IMR-90 (cell line): ENCODE data around the gene EMP1. TPM values are rescaled to one million over a fixed set of nuclear protein-coding genes. Genes with fewer than 3 reads are reported as not detected.

Experiments used
- ATAC-seq: fragments of 200-7000 bp; cut with Tn5 transposase; 2 replicates; pipeline ENCODE4 v1.9.1; 2020; ENCODE audit warnings: low read depth, mild to moderate bottlenecking, moderate library complexity
- BruUV-seq: library from RNA; stranded (reverse); fragments of 400-500 nt; replicated peaks from 2 replicates; lab custom pipeline; 2021; lab: Mats Ljungman, UMichigan
- CTCF ChIA-PET: fragments of 300-600 bp; formaldehyde crosslinking; extraction: SDS; loops from one replicate; lab custom pipeline; 2021; ENCODE audit warnings: antibody characterized with exemption; lab: Yijun Ruan, JAX
- POLR2A ChIA-PET: fragments of 300-600 bp; sonication (Branson Sonifier 250); formaldehyde crosslinking; loops from one replicate; lab custom pipeline; 2022; ENCODE audit warnings: antibody characterized with exemption; ENCODE audit not compliant: unreplicated experiment; lab: Charles Lee
- DNase-seq: peaks from one replicate; pipeline ENCODE4 v3.0.0; 2013
- H2AFZ ChIP-seq: replicated peaks from 2 replicates; pipeline ENCODE3; 2013; ENCODE audit warnings: low read length, mild to moderate bottlenecking; ENCODE audit not compliant: poor library complexity
- H2AK5ac ChIP-seq: 2 replicates; pipeline ENCODE4 v1.6.1; 2013; ENCODE audit warnings: low read depth, low read length, inconsistent platforms
- H2AK9ac ChIP-seq: replicated peaks from 2 replicates; pipeline ENCODE3; 2013; ENCODE audit warnings: mild to moderate bottlenecking, low read depth, low read length, moderate library complexity; ENCODE audit not compliant: poor library complexity
- H2BK120ac ChIP-seq: 2 replicates; pipeline ENCODE4 v1.6.1; 2013; ENCODE audit warnings: low read depth, low read length, inconsistent platforms
- H2BK15ac ChIP-seq: 3 replicates; pipeline ENCODE4 v1.6.1; 2013; ENCODE audit warnings: low read depth, low read length, inconsistent platforms
- H2BK20ac ChIP-seq: 2 replicates; pipeline ENCODE4 v1.6.1; 2013; ENCODE audit warnings: low read depth, mild to moderate bottlenecking, inconsistent platforms, low read length, moderate library complexity
- H2BK5ac ChIP-seq: 2 replicates; pipeline ENCODE4 v1.6.1; 2013; ENCODE audit warnings: mild to moderate bottlenecking, low read depth, low read length, inconsistent platforms; ENCODE audit not compliant: poor library complexity, severe bottlenecking
- H3K14ac ChIP-seq: replicated peaks from 2 replicates; pipeline ENCODE4 v1.6.1; 2013; ENCODE audit warnings: low read depth, low read length, inconsistent platforms
- H3K18ac ChIP-seq: 2 replicates; pipeline ENCODE4 v1.6.1; 2013; ENCODE audit warnings: low read depth, low read length, control low read depth
- H3K23ac ChIP-seq: 2 replicates; pipeline ENCODE4 v1.6.1; 2013; ENCODE audit warnings: low read depth, low read length, inconsistent platforms
- H3K27ac ChIP-seq: 2 replicates; pipeline ENCODE4 v1.5.1; 2013; ENCODE audit warnings: mild to moderate bottlenecking, control low read depth, low read length; ENCODE audit not compliant: insufficient read depth
- H3K27me3 ChIP-seq: 2 replicates; pipeline ENCODE4 v1.6.1; 2013; ENCODE audit warnings: low read length; ENCODE audit not compliant: control insufficient read depth, insufficient read depth
- H3K36me3 ChIP-seq: 2 replicates; pipeline ENCODE4 v1.6.1; 2013; ENCODE audit warnings: low read length, mixed read lengths; ENCODE audit not compliant: control insufficient read depth, insufficient read depth
- H3K4ac ChIP-seq: 2 replicates; pipeline ENCODE4 v1.6.1; 2013; ENCODE audit warnings: low read depth, low read length, inconsistent platforms
- H3K4me1 ChIP-seq: 2 replicates; pipeline ENCODE4 v1.6.1; 2013; ENCODE audit warnings: low read length, mixed read lengths; ENCODE audit not compliant: control insufficient read depth, insufficient read depth
- H3K4me2 ChIP-seq: 2 replicates; pipeline ENCODE4 v1.6.1; 2013; ENCODE audit warnings: low read depth, mild to moderate bottlenecking, control low read depth, low read length, moderate library complexity
- H3K4me3 ChIP-seq: 2 replicates; pipeline ENCODE4 v1.5.1; 2013; ENCODE audit warnings: low read depth, mild to moderate bottlenecking, control low read depth, low read length, moderate library complexity; ENCODE audit not compliant: insufficient read depth
- H3K56ac ChIP-seq: 2 replicates; pipeline ENCODE4 v1.6.1; 2013; ENCODE audit warnings: low read length, inconsistent platforms; ENCODE audit not compliant: insufficient read depth; ENCODE audit errors: extremely low read depth
- H3K79me1 ChIP-seq, 2 experiments: 2 replicates each; pipeline ENCODE4 v1.6.1; 2013; ENCODE audit warnings: low read length in 2 of 2, inconsistent platforms in 1 of 2, low read depth in 1 of 2
- H3K9ac ChIP-seq: 2 replicates; pipeline ENCODE4 v1.6.1; 2013; ENCODE audit warnings: low read depth, low read length, control low read depth
- H3K9me1 ChIP-seq: 2 replicates; pipeline ENCODE4 v1.6.1; 2013; ENCODE audit warnings: low read length, inconsistent platforms; ENCODE audit not compliant: insufficient read depth
- H3K9me3 ChIP-seq: 2 replicates; pipeline ENCODE4 v1.6.1; 2013; ENCODE audit warnings: low read length; ENCODE audit not compliant: control insufficient read depth, insufficient read depth
- H4K20me1 ChIP-seq: 2 replicates; pipeline ENCODE4 v1.6.1; 2013; ENCODE audit warnings: low read length, inconsistent platforms; ENCODE audit not compliant: insufficient read depth
- H4K5ac ChIP-seq: 2 replicates; pipeline ENCODE4 v1.6.1; 2013; ENCODE audit warnings: mild to moderate bottlenecking, low read depth, low read length, control low read depth
- H4K8ac ChIP-seq, 2 experiments: 2 replicates each; pipeline ENCODE4 v1.6.1; 2013; ENCODE audit warnings: low read depth in 2 of 2, low read length in 2 of 2, control low read depth in 1 of 2, inconsistent platforms in 1 of 2
- H4K91ac ChIP-seq: 2 replicates; pipeline ENCODE4 v1.6.1; 2013; ENCODE audit warnings: low read depth, low read length, inconsistent platforms; ENCODE audit not compliant: insufficient read depth
- RCOR1 ChIP-seq: IDR thresholded peaks from 2 replicates; pipeline ENCODE4 v1.6.1; 2012; ENCODE audit warnings: mild to moderate bottlenecking, low read length, improper control_type of control experiment; ENCODE audit not compliant: insufficient replicate concordance
- WGBS, 2 experiments: methylation state at CpG; one replicate each; pipeline versions ENCODE4 v1.1.5 to v1.1.7; 2013; ENCODE audit warnings: missing lambda C conversion rate in 2 of 2; ENCODE audit not compliant: insufficient read length in 1 of 2; ENCODE audit errors: extremely low coverage in 2 of 2; 5-methylcytosine and 5-hydroxymethylcytosine counted together
- dilution Hi-C: fragments of 300-500 bp; cut with HindIII; formaldehyde crosslinking; loops from one replicate; pipeline ENCODE4 v1.14.3; 2018; ENCODE audit warnings: low sequenced_read_pairs; ENCODE audit not compliant: unreplicated experiment
- in situ Hi-C: fragments of 300-500 bp; cut with MboI; formaldehyde crosslinking; loops from 3 replicates; pipeline ENCODE4 v1.14.3; 2019; ENCODE audit warnings: low sequenced_read_pairs, inconsistent platforms, mixed read lengths
- intact Hi-C: fragments of 100-400 bp; cut with micrococcal nuclease; formaldehyde crosslinking; loops from 2 replicates; pipeline ENCODE4 v1.10.0; 2022
- polyA plus RNA-seq, 3 experiments: library from polyadenylated mRNA; depleted of rRNA; stranded (reverse); fragments of >200 nt; gene quantifications; 2 replicates each; pipeline ENCODE4 v1.2.3, GENCODE V29; 2012; ENCODE audit warnings: low replicate concordance in 1 of 3
- total RNA-seq: library from RNA; depleted of rRNA; stranded (reverse); fragments of >200 nt; gene quantifications from 2 replicates; pipeline ENCODE4 v1.2.3, GENCODE V29; 2012

EMP1 gene
- total and polyA plus RNA-seq, 2 of the 4 experiments (the other 2 are of a cell fraction), result 137 to 201 TPM

GRCh38 chr12:13190275-13190674 lies 6.3 kb upstream of the EMP1 start:
- no peak overlapping the region for H2BK120ac ChIP-seq
- H2BK20ac ChIP-seq, result no peak overlapping the region
- H3K27me3 ChIP-seq, result no peaks in the 10 kb centered on the region
- H3K9me1 ChIP-seq, result peaks cover 22% of the 10 kb centered on the region
- no peak overlapping the region for H2AFZ ChIP-seq
- H2AK5ac ChIP-seq, result peak overlapping the region; percentile 33; the same call in 1 of the 2 replicates
- no peak for TF ChIP-seq RCOR1
- H4K8ac ChIP-seq, result no peak overlapping the region
- H3K27ac ChIP-seq, result no peak overlapping the region
- WGBS, 2 experiments, result no CpG with 5 or more reads among the region's 3 CpGs
- H4K20me1 ChIP-seq, result no peaks in the 10 kb centered on the region
- H3K18ac ChIP-seq, result no peak overlapping the region
- in situ Hi-C loops (no loop called here), dilution Hi-C loops (no loop called here), intact Hi-C loops (loop anchor here (10.0 kb wide), 1 partner anchor 465 kb away; no protein-coding TSS in a partner anchor)
- no TSS peak for BruUV-seq
- H3K9ac ChIP-seq, result no peak overlapping the region
- H3K4ac ChIP-seq, result no peak overlapping the region
- peaks cover 0 to 12% of the 10 kb centered on the region in 2 experiments; a peak in 1 of 4 replicates for H3K79me1 ChIP-seq
- POLR2A ChIA-PET, result no interaction called here
- no peaks in the 10 kb centered on the region for H3K36me3 ChIP-seq
- no peak overlapping the region for H2BK5ac ChIP-seq
- no peak for DNase-seq
- H3K4me2 ChIP-seq, result no peak overlapping the region
- H3K56ac ChIP-seq, result no peak overlapping the region
- no peak overlapping the region for H2BK15ac ChIP-seq
- H3K23ac ChIP-seq, result no peak overlapping the region
- no peak overlapping the region for H3K14ac ChIP-seq
- peaks cover 17% of the 10 kb centered on the region for H3K4me1 ChIP-seq
- H4K5ac ChIP-seq, result no peak overlapping the region
- no peak overlapping the region for H3K4me3 ChIP-seq
- no peak for ATAC-seq
- CTCF ChIA-PET, result no interaction called here
- no peak overlapping the region for H2AK9ac ChIP-seq
- no peak overlapping the region for H4K91ac ChIP-seq
- no peaks in the 10 kb centered on the region for H3K9me3 ChIP-seq
